Measurements from ENCODE around the gene CCDC12.

The CCDC12 gene

DNA sequence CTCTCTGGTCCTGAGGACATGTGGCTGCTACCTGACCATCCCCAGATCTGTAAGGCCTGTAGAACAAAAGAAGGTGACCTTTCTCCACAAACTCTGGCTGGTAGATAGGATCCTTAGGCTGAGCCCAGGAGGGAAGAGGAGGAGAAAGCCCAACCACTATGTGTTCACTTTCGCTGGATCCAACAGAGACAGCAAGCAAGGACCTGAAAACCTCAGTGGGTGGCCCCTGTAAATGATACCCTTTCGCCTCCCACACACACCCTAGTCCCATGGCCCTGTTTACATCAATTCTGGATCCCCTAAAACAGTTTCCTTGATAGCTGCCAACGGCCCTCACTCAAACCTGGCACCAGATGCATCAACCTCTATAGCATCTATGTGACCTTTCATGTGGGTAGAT lies 22.4 kb downstream of the CCDC12 start:
- DNase-seq, result no peak

DNA sequence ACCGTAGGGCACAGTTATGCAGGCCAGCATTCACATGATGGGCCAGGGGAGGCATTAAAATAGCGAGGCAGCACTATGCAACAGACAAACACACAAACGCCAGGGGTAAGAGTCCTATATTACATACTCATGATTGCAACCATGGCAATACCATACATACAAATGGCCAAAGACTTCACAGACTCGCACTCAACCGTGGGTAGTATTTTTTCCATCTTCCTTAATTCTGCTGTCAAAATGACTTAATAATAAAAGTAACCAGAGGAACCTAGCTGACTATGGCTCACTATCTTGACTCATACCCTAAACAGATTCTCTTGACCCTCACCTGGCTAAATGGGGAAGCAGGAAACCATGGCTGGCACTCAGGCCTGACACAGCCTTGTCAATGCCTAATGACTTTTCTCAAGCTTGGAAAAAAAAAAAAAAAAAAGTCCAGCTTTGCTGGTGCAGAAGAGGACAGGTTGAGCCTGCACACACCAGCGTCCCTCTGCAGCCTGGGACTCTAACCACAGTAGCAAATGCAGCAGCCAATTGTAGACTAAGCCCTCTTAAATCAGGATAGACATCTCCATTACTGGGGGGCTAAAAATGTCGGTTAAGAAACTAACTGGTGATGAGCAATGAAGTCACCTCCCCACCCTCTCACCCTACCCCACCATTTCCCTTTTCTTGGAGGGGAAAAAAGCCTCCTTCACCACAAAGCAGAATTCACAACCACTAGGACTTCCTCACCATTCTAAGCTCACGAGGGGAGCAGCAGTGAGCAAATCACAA lies 23.1 kb downstream of the CCDC12 start:
- no peak for DNase-seq

- DNase-seq, result no peak
Observed at GRCh38 chr3:46952813-46953212, 23.7 kb downstream of the CCDC12 start.

- no peak for DNase-seq
Observed at GRCh38 chr3:46950650-46951241, 25.8 kb downstream of the CCDC12 start.

DNA sequence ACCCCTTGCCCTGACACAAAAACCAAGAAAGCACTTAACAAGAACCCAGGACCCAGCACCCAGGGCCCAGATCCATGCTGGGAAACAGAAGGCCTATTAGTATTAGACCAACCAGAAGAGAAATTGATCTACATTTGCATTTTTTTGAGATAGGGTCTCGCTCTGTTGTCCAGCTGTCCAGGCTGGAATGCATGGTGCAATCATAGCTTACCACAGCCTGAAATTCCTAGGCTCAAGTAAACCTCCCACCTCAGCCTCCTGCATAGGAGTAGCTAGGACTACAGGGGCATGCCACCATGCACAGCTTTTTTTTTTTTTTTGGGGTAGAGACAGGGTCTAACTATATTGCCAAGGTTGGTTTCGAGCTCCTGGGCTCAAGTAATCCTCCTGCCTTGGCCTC lies 26.4 kb downstream of the CCDC12 start:
- DNase-seq, result no peak

DNA sequence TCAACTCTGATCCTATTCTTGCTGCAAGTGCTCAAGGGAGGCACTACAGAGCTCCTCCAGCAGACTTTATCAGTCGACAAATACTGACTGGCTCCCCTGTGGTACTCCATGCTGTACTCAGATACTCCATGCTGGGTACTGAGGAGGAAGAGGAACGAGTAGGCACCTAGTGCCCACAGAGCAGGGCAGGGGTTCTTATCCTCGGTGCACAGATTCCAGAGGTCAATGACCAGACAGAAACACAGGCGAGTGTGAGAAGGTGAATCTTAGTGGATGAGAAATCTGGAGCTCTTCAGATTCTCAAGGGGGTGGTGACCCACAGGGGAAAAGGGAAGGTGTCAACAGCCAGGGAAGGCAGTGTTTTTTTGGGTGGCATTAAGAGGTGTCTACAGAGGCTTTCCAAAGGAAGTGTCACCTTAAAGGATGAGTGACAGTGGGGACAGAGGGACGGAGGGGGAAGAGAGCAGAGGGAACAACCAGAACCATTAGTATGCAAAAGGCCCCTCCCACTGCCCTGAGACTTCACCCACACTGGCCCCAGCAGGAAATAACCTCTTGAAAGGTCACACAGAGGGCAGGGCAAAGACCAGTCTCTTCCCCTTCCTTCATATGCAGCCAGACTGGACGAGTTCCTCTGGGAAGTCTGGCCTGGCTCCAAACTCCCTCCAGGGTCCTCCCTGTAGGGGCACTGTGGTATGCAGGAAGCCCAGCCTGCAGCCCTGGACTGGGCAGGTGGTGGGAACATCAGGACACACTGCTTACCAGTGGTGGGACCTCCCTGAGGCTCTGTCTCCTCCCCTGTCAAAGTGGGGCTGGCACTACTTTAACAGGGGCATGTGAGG lies 27.5 kb downstream of the CCDC12 start:
- DNase-seq, result no peak

DNA sequence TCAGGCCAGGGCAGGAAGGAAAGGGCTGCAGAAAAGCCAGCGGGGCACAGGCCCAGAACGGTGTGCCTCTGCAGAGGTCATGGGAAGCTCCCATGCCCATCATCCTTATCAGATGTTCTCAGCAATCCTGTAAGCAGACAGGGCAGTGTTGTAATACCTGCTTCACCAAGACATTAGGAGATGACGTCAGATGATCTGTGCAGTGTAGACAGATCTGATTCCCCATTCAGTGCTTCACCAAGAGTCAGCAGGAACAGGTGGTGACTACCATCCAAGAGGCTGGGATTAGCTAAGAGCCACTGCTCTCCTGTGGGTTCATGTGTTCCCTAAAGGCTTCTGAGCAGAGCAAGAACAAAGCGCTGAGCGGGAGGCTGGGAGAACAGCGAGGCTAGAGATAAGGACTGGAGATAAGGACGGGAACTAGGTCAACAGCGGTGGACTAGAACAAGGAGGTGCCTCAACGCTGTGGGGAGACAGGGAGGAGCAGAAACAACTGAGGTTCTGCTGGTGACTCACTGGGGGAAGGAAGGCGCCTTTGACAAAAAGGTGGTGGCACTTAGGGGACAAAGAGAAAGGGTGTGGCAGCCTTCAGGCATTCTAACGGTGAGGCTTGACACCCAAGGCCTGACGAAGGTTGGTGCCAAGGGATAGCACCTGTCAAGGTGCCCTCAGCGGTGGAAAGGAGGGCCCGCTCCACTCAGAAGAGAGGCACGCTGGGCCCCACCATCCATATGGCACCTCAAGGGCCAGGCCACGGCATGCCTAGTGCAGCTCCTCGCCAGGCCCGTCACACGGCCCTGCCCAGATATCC lies 28.4 kb downstream of the CCDC12 start:
- peak; percentile 75 for DNase-seq

GRCh38 chr3:46947546-46947901 lies 29.0 kb downstream of the CCDC12 start:
- peak; percentile 23 for DNase-seq

- peak; percentile 71 for DNase-seq
Observed at GRCh38 chr3:46946856-46947545, 29.5 kb downstream of the CCDC12 start.

DNA sequence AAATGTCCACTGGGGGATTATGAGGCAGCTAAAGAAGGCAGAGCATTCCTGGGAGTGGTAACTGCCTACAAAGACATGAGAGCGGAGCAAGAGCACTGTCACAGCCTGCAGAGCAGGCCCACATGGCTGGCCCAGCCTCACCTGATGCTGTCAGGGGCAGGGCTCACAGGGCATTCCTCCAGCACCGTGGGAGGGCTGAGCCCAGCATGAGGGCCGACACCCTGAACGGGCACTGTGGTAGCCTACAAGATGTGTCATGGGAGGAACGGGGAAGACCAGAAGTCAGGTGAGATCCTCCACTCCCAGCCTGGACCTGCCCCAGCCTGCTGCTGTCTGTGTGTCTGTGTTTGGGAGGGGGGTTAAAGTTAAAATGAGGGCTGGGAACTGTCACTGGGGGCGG lies 30.1 kb downstream of the CCDC12 start:
- no peak for DNase-seq

GRCh38 chr3:46944191-46944590 lies 32.4 kb downstream of the CCDC12 start:
- DNase-seq, result no peak

GRCh38 chr3:46943237-46944187 lies 33.0 kb downstream of the CCDC12 start:
- no peak for DNase-seq

- no peak for DNase-seq
Observed at GRCh38 chr3:46942481-46943236, 33.9 kb downstream of the CCDC12 start.

- no peak for DNase-seq
Observed at GRCh38 chr3:46942076-46942475, 34.5 kb downstream of the CCDC12 start.

GRCh38 chr3:46939578-46940445 lies 36.7 kb downstream of the CCDC12 start:
- DNase-seq, result no peak

- no peak for DNase-seq
Observed at GRCh38 chr3:46938118-46938517, 38.4 kb downstream of the CCDC12 start.

DNA sequence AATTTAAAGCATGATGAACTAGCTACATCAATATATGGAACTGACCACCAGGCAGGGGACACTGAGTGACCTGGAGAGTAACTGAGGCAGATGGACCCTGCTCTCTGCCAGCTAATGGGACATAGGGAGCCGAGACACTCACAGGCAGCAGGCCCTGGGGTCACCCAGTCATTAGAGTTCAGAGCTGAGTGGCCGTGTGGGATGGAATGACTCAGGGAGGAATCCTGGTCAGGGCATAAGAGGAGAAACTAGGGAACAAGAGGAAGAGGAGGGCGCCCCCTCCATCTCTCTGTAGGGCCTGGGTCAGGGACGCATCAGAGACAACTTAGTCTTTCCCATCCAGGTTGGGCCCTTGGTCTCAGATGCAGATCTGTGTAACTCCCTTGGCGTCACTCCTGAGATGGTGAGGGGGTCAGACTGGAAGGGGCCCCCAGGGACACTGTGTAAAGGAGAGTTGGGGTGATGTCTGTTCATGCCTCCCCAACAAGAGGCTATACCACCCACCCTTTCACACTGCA lies 39.8 kb downstream of the CCDC12 start:
- no peak for DNase-seq

DNA sequence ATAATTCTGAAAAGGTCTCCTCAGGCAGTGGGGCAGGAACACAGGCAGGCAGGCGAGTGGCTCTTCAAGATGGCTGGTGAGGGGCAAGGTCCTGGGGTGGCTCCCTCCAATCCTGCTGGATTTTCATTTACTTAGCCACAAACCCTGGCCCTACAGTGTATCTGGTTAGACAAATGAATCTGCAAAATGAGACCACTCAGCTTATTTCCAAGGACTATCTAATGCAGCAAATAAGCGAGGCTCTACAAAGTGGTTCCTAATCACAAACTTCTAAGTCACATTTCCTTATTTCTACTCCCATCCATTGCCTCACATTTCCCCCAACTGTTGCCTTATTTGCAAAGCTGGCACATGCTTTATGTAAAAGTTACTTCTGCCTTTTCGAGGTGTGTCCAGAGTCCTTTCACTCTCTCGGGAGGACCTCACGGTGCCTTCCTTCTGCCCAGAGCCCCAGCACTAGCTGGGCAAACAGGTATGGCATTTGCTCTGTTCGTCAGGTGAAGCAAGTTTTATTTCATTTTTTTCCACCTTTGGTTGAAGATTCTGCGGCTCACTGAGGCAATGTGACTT lies 40.5 kb downstream of the CCDC12 start:
- no peak for DNase-seq

Measured in activated naive CD4-positive, alpha-beta T cell treated with Interleukin-2 at 50 U/mL for 16 hours (primary cell).